HG03439 (cell line): Measurements from ENCODE around the gene ASCL5.
A peak's percentile ranks its signal among the peaks of the same experiment; 100 is the strongest.

Experiments used
- ATAC-seq: cut with Tn5 transposase; IDR thresholded peaks from one replicate; pipeline ENCODE4 v1.9.1; 2021; ENCODE audit warnings: mild to moderate bottlenecking, moderate library complexity; ENCODE audit not compliant: unreplicated experiment

Gene ASCL5

GRCh38 chr1:201153474-201154388 lies 26.7 kb upstream of the ASCL5 start:
- ATAC-seq = peak; percentile 73

DNA sequence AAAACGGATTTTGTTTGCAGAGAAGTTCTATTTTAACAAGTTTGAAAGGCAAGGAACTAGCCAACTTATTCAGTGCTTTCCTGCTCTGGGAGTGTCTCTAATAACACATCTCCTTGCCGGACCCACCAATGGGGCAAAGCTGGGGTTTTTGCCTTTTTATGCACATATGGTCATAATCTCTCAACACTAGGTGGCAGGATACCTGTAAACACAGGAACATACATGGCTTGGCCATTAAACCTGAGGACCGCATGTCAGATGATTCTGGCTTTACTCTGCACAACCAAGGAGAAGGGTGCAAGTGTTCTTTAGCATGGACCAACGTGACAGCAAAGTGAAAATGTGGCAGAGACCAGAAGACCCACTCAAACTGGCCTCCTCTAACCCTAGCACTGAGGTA lies 22.4 kb upstream of the ASCL5 start:
- no peak for ATAC-seq

DNA sequence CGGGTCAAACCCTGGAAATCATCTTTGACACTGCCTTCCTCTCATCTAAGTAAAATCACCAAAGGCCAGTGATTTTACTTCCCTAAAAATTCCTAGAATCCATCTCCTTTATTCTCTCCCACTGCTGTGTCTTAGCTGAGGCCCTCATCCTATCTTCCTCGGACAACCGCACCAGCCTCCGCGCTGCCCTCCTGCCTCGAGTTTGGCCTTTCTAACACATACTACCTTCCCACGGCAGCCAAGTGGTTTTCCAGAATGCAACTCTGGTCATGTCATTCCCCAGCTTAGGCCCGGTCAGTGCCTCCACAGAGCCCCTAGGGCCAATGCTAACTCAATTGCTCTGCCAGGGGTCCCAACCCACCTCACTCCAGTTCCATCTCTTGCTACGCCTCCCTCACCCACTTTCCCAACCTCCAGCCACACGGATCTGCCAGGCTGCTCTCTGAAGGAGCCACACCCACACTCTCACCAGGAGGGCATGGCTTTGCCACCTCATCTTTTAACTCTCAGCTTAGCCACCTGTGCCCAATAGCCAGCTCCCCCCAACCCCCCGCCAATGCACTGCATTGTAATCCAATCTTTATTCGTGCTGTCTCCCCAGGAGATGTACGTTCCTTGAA lies 20.5 kb upstream of the ASCL5 start:
- ATAC-seq = no peak

GRCh38 chr1:201146626-201147390 lies 19.8 kb upstream of the ASCL5 start:
- ATAC-seq = no peak

GRCh38 chr1:201145816-201146215 lies 18.8 kb upstream of the ASCL5 start:
- no peak for ATAC-seq

DNA sequence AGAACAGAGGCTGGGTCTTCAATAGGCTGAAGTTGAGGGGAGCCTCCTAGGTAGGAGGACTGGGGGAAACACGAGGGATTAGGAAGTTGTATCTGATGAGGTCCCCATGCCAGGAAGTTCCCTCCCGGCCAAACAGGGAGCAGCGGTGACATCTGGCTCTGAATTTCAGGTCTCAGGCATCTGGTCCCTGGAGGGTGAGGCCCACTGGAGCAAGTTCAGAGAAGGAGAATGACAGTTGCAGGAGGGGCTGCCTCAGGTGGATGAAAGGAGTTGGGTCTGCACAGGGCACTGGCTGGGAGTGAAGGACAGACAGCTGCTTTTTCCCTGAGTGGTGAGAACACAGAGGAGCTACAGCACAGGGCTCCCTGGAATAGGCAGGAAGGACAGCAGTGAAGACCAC lies 18.1 kb upstream of the ASCL5 start:
- ATAC-seq = no peak

DNA sequence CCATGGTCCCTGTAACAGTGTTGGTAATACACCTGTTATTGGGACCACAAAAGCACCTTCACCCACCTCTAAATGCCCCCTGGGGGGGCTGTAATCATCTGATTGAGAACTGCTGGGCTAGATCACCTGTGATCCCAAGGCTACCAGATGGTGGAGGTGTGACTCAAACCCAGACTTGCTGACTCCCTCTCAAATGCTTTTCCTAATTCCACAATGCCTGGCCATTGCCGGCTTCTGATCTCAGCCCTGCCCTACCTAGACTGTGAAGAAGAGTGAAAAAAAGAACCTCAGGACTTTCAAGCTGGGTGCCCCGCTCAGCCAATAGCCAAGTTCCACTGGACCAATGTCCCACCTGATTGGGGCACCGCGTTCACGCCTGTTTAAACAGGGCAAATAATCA lies 17.7 kb upstream of the ASCL5 start:
- no peak for ATAC-seq

GRCh38 chr1:201143726-201144635 lies 17.0 kb upstream of the ASCL5 start:
- no peak for ATAC-seq

- no peak for ATAC-seq
These were observed 16.1 kb upstream of the ASCL5 start for GRCh38 chr1:201142849-201143725.

DNA sequence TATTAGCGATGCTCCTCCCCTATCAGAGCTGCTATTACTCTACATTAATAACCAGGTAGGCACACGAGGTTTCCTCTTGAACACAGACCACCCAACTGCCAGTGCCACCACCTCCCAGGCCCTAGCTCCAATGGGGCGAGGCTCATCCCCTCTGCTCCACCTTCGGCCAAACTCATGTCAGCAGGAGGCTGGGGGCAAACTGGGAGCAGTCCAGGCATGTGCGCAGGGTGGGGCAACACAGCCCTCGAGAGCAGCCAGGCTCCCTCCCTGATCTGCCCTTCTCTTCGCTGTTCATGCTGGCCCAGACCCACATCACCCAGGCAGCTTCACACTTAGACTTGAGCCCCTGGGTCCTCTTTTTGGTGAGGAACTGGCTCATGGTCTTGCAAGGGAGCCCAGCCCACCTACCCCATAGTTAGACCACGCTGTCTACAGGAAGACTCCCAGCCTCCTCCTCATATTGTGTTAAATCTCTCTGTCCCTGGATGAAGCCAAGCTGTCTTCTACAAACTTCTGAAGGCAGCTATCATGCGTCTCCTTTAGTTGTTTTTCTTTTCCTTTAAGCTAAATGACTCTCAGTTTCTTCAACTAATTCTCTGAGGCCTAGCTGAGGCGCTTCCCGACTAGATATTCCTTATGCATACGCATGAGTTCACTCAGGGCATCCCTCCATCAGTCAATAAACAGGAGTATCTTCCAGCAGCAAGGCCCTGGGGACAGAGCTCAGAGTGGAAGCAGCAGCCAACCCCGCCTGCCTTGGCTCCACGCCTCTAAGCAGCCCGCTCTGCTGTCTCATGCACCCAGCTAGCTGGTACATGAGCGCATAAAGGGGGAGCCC lies 15.2 kb upstream of the ASCL5 start:
- ATAC-seq = no peak

GRCh38 chr1:201141418-201141817 lies 14.4 kb upstream of the ASCL5 start:
- no peak for ATAC-seq

DNA sequence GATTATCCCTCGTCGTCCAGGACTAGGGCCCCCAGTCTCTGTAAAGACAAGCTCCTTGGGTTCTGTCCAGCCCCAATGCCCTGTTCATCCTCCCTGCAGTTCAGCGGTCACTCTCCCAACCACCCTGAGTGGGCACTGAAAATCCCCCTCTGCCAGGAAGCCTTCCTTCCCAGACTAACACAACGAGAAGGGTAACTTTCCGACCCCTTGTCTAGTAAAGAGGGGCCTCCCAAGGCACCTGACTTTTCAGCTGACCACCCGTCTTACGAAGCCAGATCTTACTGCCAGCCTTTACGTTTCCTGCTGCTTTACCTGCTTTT lies 13.9 kb upstream of the ASCL5 start:
- no peak for ATAC-seq

GRCh38 chr1:201140235-201140940 lies 13.4 kb upstream of the ASCL5 start:
- no peak for ATAC-seq

DNA sequence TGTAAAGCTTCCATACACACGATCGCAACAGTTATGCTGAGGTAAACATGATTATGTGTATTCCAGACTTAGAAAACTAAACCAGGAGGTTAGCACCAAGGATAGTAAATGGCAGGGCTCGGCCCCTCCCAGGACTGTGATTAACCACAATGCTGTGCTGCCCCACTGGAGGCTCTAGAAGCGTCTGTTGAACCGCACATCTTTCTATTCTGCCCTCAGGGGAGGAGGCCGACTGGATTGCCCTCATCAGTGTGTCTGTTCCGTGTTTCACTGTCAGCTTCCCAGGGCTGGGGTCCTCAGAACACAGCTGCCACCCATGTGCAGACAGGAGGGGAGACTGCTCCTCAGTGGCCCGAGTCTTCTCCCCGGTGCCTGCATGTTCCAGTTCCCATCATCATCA lies 12.8 kb upstream of the ASCL5 start:
- ATAC-seq = no peak

- ATAC-seq = no peak
These were observed 12.3 kb upstream of the ASCL5 start for GRCh38 chr1:201139306-201139705.

GRCh38 chr1:201138311-201138840 lies 11.4 kb upstream of the ASCL5 start:
- no peak for ATAC-seq

- ATAC-seq = no peak
These were observed 10.8 kb upstream of the ASCL5 start for GRCh38 chr1:201137579-201138310.
